GM19351 (cell line): ENCODE data around the gene CCDC150.

Experiments
- ATAC-seq: cut with Tn5 transposase; IDR thresholded peaks from one replicate; pipeline ENCODE4 v1.9.1; 2021; ENCODE audit warnings: mild to moderate bottlenecking, moderate library complexity; ENCODE audit not compliant: unreplicated experiment

Gene CCDC150

GRCh38 chr2:196758474-196759377 lies 119.2 kb downstream of the CCDC150 start:
- ATAC-seq: no peak

GRCh38 chr2:196759378-196759706 lies 119.8 kb downstream of the CCDC150 start:
- no peak for ATAC-seq

- ATAC-seq: no peak
These were observed 127.6 kb downstream of the CCDC150 start for GRCh38 chr2:196767101-196767500.
